ENCODE measurements around the gene TRNT1. TPM values are rescaled to one million over a fixed set of nuclear protein-coding genes. Genes with fewer than 3 reads are reported as not detected.

Gene TRNT1
- total and polyA plus RNA-seq, 4 donors: 8.6 to 30.0 (median 21.7) TPM

GRCh38 chr3:3129579-3129978 lies 2.8 kb downstream of the TRNT1 start:
- intact Hi-C loops (cut with DNase I): loop anchor here in 1 of 2 donors (5.0 kb wide), 1 partner anchor 48 kb away; the partner anchor contains the start of gene CRBN
- no peak for ATAC-seq (ENCODE audit: low FRiP score)
- 77 to 78% methylated on average over 5 of the region's 5 CpGs for WGBS, 2 donors

GRCh38 chr3:3133500-3133899 lies 6.8 kb downstream of the TRNT1 start:
- DNase-seq (no peak), ATAC-seq (ENCODE audit: low FRiP score) (no peak)
- H3K9me3 ChIP-seq (ENCODE audit: control insufficient read depth, low read length): no peaks in the 10 kb centered on the region
- H3K27ac ChIP-seq (ENCODE audit: low read depth in 1 of 2, low read length in 2 of 2): no peak overlapping the region
- H3K27me3 ChIP-seq (ENCODE audit: control insufficient read depth in 1 of 2, insufficient read depth in 2 of 2, low read length in 1 of 2): no peaks in the 10 kb centered on the region
- intact Hi-C loops (cut with DNase I): no loop called here
- peaks cover 0 to 2% of the 10 kb centered on the region in 2 donors for H3K36me3 ChIP-seq (ENCODE audit: control insufficient read depth in 1 of 2, insufficient read depth in 2 of 2, low read length in 1 of 2)
- H3K4me3 ChIP-seq (ENCODE audit: low read length in 2 of 2): no peak overlapping the region
- peaks cover 0 to 2% of the 10 kb centered on the region in 2 donors for H3K4me1 ChIP-seq (ENCODE audit: control insufficient read depth in 1 of 2, insufficient read depth in 2 of 2, low read length in 2 of 2)
- 80 to 85% methylated on average over 6 of the region's 6 CpGs for WGBS, 2 donors

More at GRCh38 chr3:3129579-3129978, 2.8 kb downstream of the TRNT1 start:
- no peaks in the 10 kb centered on the region for H3K9me3 ChIP-seq (ENCODE audit: control insufficient read depth, low read length)
- no peak overlapping the region for H3K4me3 ChIP-seq (ENCODE audit: low read length in 2 of 2)
- H3K4me1 ChIP-seq (ENCODE audit: control insufficient read depth in 1 of 2, insufficient read depth in 2 of 2, low read length in 2 of 2): peaks cover 0 to 2% of the 10 kb centered on the region in 2 donors
- H3K36me3 ChIP-seq (ENCODE audit: control insufficient read depth in 1 of 2, insufficient read depth in 2 of 2, low read length in 1 of 2): peaks cover 0 to 2% of the 10 kb centered on the region in 2 donors
- DNase-seq: no peak
- no peaks in the 10 kb centered on the region for H3K27me3 ChIP-seq (ENCODE audit: control insufficient read depth in 1 of 2, insufficient read depth in 2 of 2, low read length in 1 of 2)
- H3K27ac ChIP-seq (ENCODE audit: low read depth in 1 of 2, low read length in 2 of 2): no peak overlapping the region

- Histone ChIP-seq H3K4me3 (ENCODE audit: low read length in 2 of 2) (no peak overlapping the region), H3K27ac (ENCODE audit: low read depth in 1 of 2, low read length in 2 of 2) (no peak overlapping the region), H3K9me3 (ENCODE audit: control insufficient read depth, low read length) (no peaks in the 10 kb centered on the region), H3K4me1 (ENCODE audit: control insufficient read depth in 1 of 2, insufficient read depth in 2 of 2, low read length in 2 of 2) (no peaks in the 10 kb centered on the region), H3K36me3 (ENCODE audit: control insufficient read depth in 1 of 2, insufficient read depth in 2 of 2, low read length in 1 of 2) (no peaks in the 10 kb centered on the region), H3K27me3 (ENCODE audit: control insufficient read depth in 1 of 2, insufficient read depth in 2 of 2, low read length in 1 of 2) (no peaks in the 10 kb centered on the region)
- 97 to 99% methylated on average over 4 of the region's 4 CpGs for WGBS, 2 donors
- intact Hi-C loops (cut with DNase I): no loop called here
- ATAC-seq (ENCODE audit: low FRiP score): no peak
- DNase-seq: no peak
These were observed 8.2 kb downstream of the TRNT1 start for GRCh38 chr3:3134750-3135448.

- Histone ChIP-seq H3K4me3 (ENCODE audit: low read length in 2 of 2) (no peak overlapping the region), H3K36me3 (ENCODE audit: control insufficient read depth in 1 of 2, insufficient read depth in 2 of 2, low read length in 1 of 2) (no peaks in the 10 kb centered on the region), H3K4me1 (ENCODE audit: control insufficient read depth in 1 of 2, insufficient read depth in 2 of 2, low read length in 2 of 2) (no peaks in the 10 kb centered on the region), H3K27me3 (ENCODE audit: control insufficient read depth in 1 of 2, insufficient read depth in 2 of 2, low read length in 1 of 2) (no peaks in the 10 kb centered on the region), H3K27ac (ENCODE audit: low read depth in 1 of 2, low read length in 2 of 2) (no peak overlapping the region), H3K9me3 (ENCODE audit: control insufficient read depth, low read length) (no peaks in the 10 kb centered on the region)
- intact Hi-C loops (cut with DNase I): no loop called here
- no peak for ATAC-seq (ENCODE audit: low FRiP score)
- 88 to 90% methylated on average over 6 of the region's 6 CpGs for whole genome bisulfite sequencing, 2 donors
- DNase-seq: no peak
These were observed 10.8 kb downstream of the TRNT1 start for GRCh38 chr3:3137526-3137925.

GRCh38 chr3:3141939-3142338 lies 15.2 kb downstream of the TRNT1 start:
- ATAC-seq (ENCODE audit: low FRiP score) (no peak), DNase-seq (no peak)
- no peak overlapping the region for H3K4me3 ChIP-seq (ENCODE audit: low read length in 2 of 2)
- no peaks in the 10 kb centered on the region for H3K27me3 ChIP-seq (ENCODE audit: control insufficient read depth in 1 of 2, insufficient read depth in 2 of 2, low read length in 1 of 2)
- no peaks in the 10 kb centered on the region for H3K9me3 ChIP-seq (ENCODE audit: control insufficient read depth, low read length)
- no peaks in the 10 kb centered on the region for H3K4me1 ChIP-seq (ENCODE audit: control insufficient read depth in 1 of 2, insufficient read depth in 2 of 2, low read length in 2 of 2)
- no peak overlapping the region for H3K27ac ChIP-seq (ENCODE audit: low read depth in 1 of 2, low read length in 2 of 2)
- intact Hi-C loops (cut with DNase I): no loop called here
- H3K36me3 ChIP-seq (ENCODE audit: control insufficient read depth in 1 of 2, insufficient read depth in 2 of 2, low read length in 1 of 2): peaks cover 0 to 2% of the 10 kb centered on the region in 2 donors

- WGBS, 2 donors: 69 to 81% methylated on average over 8 of the region's 8 CpGs
- Histone ChIP-seq H3K36me3 (ENCODE audit: control insufficient read depth in 1 of 2, insufficient read depth in 2 of 2, low read length in 1 of 2) (peaks cover 3 to 5% of the 10 kb centered on the region in 2 donors), H3K27ac (ENCODE audit: low read depth in 1 of 2, low read length in 2 of 2) (no peak overlapping the region), H3K4me3 (ENCODE audit: low read length in 2 of 2) (no peak overlapping the region), H3K27me3 (ENCODE audit: control insufficient read depth in 1 of 2, insufficient read depth in 2 of 2, low read length in 1 of 2) (no peaks in the 10 kb centered on the region), H3K9me3 (ENCODE audit: control insufficient read depth, low read length) (no peaks in the 10 kb centered on the region), H3K4me1 (ENCODE audit: control insufficient read depth in 1 of 2, insufficient read depth in 2 of 2, low read length in 2 of 2) (no peaks in the 10 kb centered on the region)
- intact Hi-C loops (cut with DNase I): no loop called here
- DNase-seq (no peak), ATAC-seq (ENCODE audit: low FRiP score) (no peak)
These were observed 19.1 kb downstream of the TRNT1 start for GRCh38 chr3:3145831-3146230.

GRCh38 chr3:3149560-3149959 lies 22.8 kb downstream of the TRNT1 start:
- 85 to 91% methylated on average over 1 of the region's 1 CpG for WGBS, 2 donors
- intact Hi-C loops (cut with DNase I): no loop called here
- ATAC-seq (ENCODE audit: low FRiP score) (no peak), DNase-seq (no peak)
- H3K27me3 ChIP-seq (ENCODE audit: control insufficient read depth in 1 of 2, insufficient read depth in 2 of 2, low read length in 1 of 2): no peaks in the 10 kb centered on the region
- no peak overlapping the region for H3K27ac ChIP-seq (ENCODE audit: low read depth in 1 of 2, low read length in 2 of 2)
- H3K36me3 ChIP-seq (ENCODE audit: control insufficient read depth in 1 of 2, insufficient read depth in 2 of 2, low read length in 1 of 2): peaks cover 2 to 5% of the 10 kb centered on the region in 2 donors
- no peaks in the 10 kb centered on the region for H3K4me1 ChIP-seq (ENCODE audit: control insufficient read depth in 1 of 2, insufficient read depth in 2 of 2, low read length in 2 of 2)
- H3K4me3 ChIP-seq (ENCODE audit: low read length in 2 of 2): no peak overlapping the region
- H3K9me3 ChIP-seq (ENCODE audit: control insufficient read depth, low read length): no peaks in the 10 kb centered on the region

GRCh38 chr3:3151513-3151912 lies 24.8 kb downstream of the TRNT1 start:
- no peak for DNase-seq
- no peak for ATAC-seq (ENCODE audit: low FRiP score)
- no peaks in the 10 kb centered on the region for H3K27me3 ChIP-seq (ENCODE audit: control insufficient read depth in 1 of 2, insufficient read depth in 2 of 2, low read length in 1 of 2)
- no peak overlapping the region for H3K27ac ChIP-seq (ENCODE audit: low read depth in 1 of 2, low read length in 2 of 2)
- 44 to 49% methylated on average over 1 of the region's 1 CpG for WGBS, 2 donors
- no peaks in the 10 kb centered on the region for H3K4me1 ChIP-seq (ENCODE audit: control insufficient read depth in 1 of 2, insufficient read depth in 2 of 2, low read length in 2 of 2)
- intact Hi-C loops (cut with DNase I): no loop called here
- H3K9me3 ChIP-seq (ENCODE audit: control insufficient read depth, low read length): no peaks in the 10 kb centered on the region
- no peak overlapping the region for H3K4me3 ChIP-seq (ENCODE audit: low read length in 2 of 2)
- peaks cover 4 to 5% of the 10 kb centered on the region in 2 donors for H3K36me3 ChIP-seq (ENCODE audit: control insufficient read depth in 1 of 2, insufficient read depth in 2 of 2, low read length in 1 of 2)

GRCh38 chr3:3154879-3155610 lies 28.3 kb downstream of the TRNT1 start:
- no peak for DNase-seq
- intact Hi-C loops (cut with DNase I): no loop called here
- Histone ChIP-seq H3K4me1 (ENCODE audit: control insufficient read depth in 1 of 2, insufficient read depth in 2 of 2, low read length in 2 of 2) (no peaks in the 10 kb centered on the region), H3K27me3 (ENCODE audit: control insufficient read depth in 1 of 2, insufficient read depth in 2 of 2, low read length in 1 of 2) (no peaks in the 10 kb centered on the region), H3K9me3 (ENCODE audit: control insufficient read depth, low read length) (no peaks in the 10 kb centered on the region), H3K4me3 (ENCODE audit: low read length in 2 of 2) (no peak overlapping the region), H3K36me3 (ENCODE audit: control insufficient read depth in 1 of 2, insufficient read depth in 2 of 2, low read length in 1 of 2) (peaks cover 2 to 4% of the 10 kb centered on the region in 2 donors), H3K27ac (ENCODE audit: low read depth in 1 of 2, low read length in 2 of 2) (no peak overlapping the region)
- ATAC-seq (ENCODE audit: low FRiP score): no peak
- 94% methylated on average over 5 of the region's 5 CpGs for whole genome bisulfite sequencing, 2 donors
